ENCODE results near the gene ECHDC3.

GRCh38 chr10:11741608-11742007 lies 574 bp upstream of the ECHDC3 start:
- no peak for TF ChIP-seq CTCF (conservative IDR thresholded peaks at IDR 0.05; ENCODE audit: low read length)
- no peak for TF ChIP-seq EZH2phosphoT487 (IDR thresholded peaks at IDR 0.05; ENCODE audit: borderline replicate concordance, low read depth, low read length)
